K562 (cell line): Measurements from ENCODE around the gene EPHB1. TPM values are rescaled to one million over a fixed set of nuclear protein-coding genes. Genes with fewer than 3 reads are reported as not detected.

Experiments
- ATAC-seq: fragments of 200-7000 bp; cut with Tn5 transposase; 3 replicates; pipeline ENCODE4 v1.9.1; 2020; ENCODE audit warnings: moderate library complexity
- BruUV-seq: library from RNA; stranded (reverse); fragments of 400-500 nt; replicated peaks from 2 replicates; lab custom pipeline; 2021; lab: Mats Ljungman, UMichigan
- CTCF ChIA-PET: fragments of 300-600 bp; formaldehyde crosslinking; extraction: SDS; loops from one replicate; lab custom pipeline; 2021; ENCODE audit warnings: low intra/inter-chr PET ratio; lab: Yijun Ruan, JAX
- POLR2A ChIA-PET: fragments of 300-600, 350-650 bp; sonication (Branson Sonifier 250); formaldehyde crosslinking; extraction: SDS; loops from one replicate; lab custom pipeline; 2021; ENCODE audit warnings: antibody characterized with exemption, inconsistent platforms; lab: Yijun Ruan, JAX
- DNase-seq, 4 experiments: peaks; one replicate each; pipeline versions ENCODE4 v3.0.0 to v3.0.0-alpha.2; 2011 to 2018; ENCODE audit warnings: low spot score in 3 of 4, mixed read lengths in 3 of 4; ENCODE audit errors: extremely low read depth in 1 of 4
- FAIRE-seq: peaks from 2 replicates; lab custom pipeline; 2011; peaks lifted over from hg19 to GRCh38; lab: Jason Lieb, UNC
- H2AFZ ChIP-seq: 2 replicates; pipeline ENCODE4 v1.6.0; 2011; ENCODE audit warnings: low read depth, low read length, control low read depth, inconsistent platforms
- H3K27ac ChIP-seq: fragments of 200-600 bp; 3 replicates; pipeline ENCODE4 v1.8.0; 2011; ENCODE audit warnings: low read depth, mild to moderate bottlenecking, control low read depth, inconsistent platforms, low read length, moderate library complexity, mixed read lengths; ENCODE audit errors: extremely low read depth
- H3K27me3 ChIP-seq, 2 experiments: fragments of 300-600 bp in 1 of 2; 2 replicates in 1 of 2; 3 replicates in 1 of 2; pipeline versions ENCODE4 v1.6.0 to v1.8.0; 2011; ENCODE audit warnings: inconsistent platforms in 2 of 2, low read length in 2 of 2, mild to moderate bottlenecking in 1 of 2, mixed read lengths in 1 of 2, moderate library complexity in 1 of 2; ENCODE audit not compliant: control insufficient read depth in 2 of 2, insufficient read depth in 2 of 2
- H3K36me3 ChIP-seq: fragments of 300-600 bp; 3 replicates; pipeline ENCODE4 v1.8.0; 2011; ENCODE audit warnings: mild to moderate bottlenecking, low read length, inconsistent platforms; ENCODE audit not compliant: control insufficient read depth, insufficient read depth
- H3K4me1 ChIP-seq, 2 experiments: fragments of 200-600 bp in 1 of 2; replicated peaks in 1 of 2; 2 replicates in 1 of 2; 3 replicates in 1 of 2; pipeline versions ENCODE4 v1.5.1 to v1.8.0; 2011; ENCODE audit warnings: inconsistent platforms in 2 of 2, low read length in 2 of 2, mild to moderate bottlenecking in 1 of 2, mixed read lengths in 1 of 2, moderate library complexity in 1 of 2; ENCODE audit not compliant: control insufficient read depth in 2 of 2, insufficient read depth in 2 of 2
- H3K4me2 ChIP-seq: 2 replicates; pipeline ENCODE4 v1.6.1; 2011; ENCODE audit warnings: low read length, control low read depth, inconsistent platforms, mixed read lengths; ENCODE audit not compliant: insufficient read depth
- H3K4me3 ChIP-seq: fragments of 200-600 bp; sonication (generic), shearing (Covaris generic); 2 replicates; pipeline ENCODE4 v1.5.1; 2016; ENCODE audit warnings: control low read depth, inconsistent platforms
- H3K79me2 ChIP-seq: fragments of 200-600 bp; 3 replicates; pipeline ENCODE4 v1.8.0; 2011; ENCODE audit warnings: low read length, inconsistent platforms; ENCODE audit not compliant: control insufficient read depth, insufficient read depth
- H3K9ac ChIP-seq, 2 experiments: 2 replicates each; pipeline versions ENCODE4 v1.6.0 to v1.6.1; 2011; ENCODE audit warnings: low read depth in 2 of 2, low read length in 2 of 2, control low read depth in 1 of 2, inconsistent platforms in 1 of 2, mild to moderate bottlenecking in 1 of 2, mixed read lengths in 1 of 2; ENCODE audit not compliant: insufficient read depth in 1 of 2
- H3K9me1 ChIP-seq: one replicate; pipeline ENCODE4 v1.6.0; 2011; ENCODE audit warnings: inconsistent platforms, mild to moderate bottlenecking, low read length, moderate library complexity; ENCODE audit not compliant: control insufficient read depth, insufficient read depth
- H3K9me3 ChIP-seq: replicated peaks from 2 replicates; pipeline ENCODE4 v1.5.1; 2011; ENCODE audit warnings: low read depth, low read length, inconsistent platforms; ENCODE audit not compliant: control insufficient read depth, insufficient read depth
- H4K20me1 ChIP-seq: replicated peaks from 2 replicates; pipeline ENCODE4 v1.6.1; 2011; ENCODE audit warnings: low read length, inconsistent platforms, mixed read lengths; ENCODE audit not compliant: control insufficient read depth, insufficient read depth
- CUX1 ChIP-seq: fragments of 200-800 bp; sonication (Bioruptor generic); IDR thresholded peaks from 2 replicates; pipeline ENCODE4 v1.6.1; 2016; ENCODE audit warnings: missing genetic modification characterization, missing compliant biosample characterization
- DDX20 ChIP-seq: fragments of 450-650 bp; IDR thresholded peaks from 2 replicates; pipeline ENCODE4 v1.6.1; 2016; ENCODE audit warnings: missing genetic modification characterization, low read depth, mild to moderate bottlenecking, missing compliant biosample characterization, moderate library complexity
- E2F6 ChIP-seq, 2 experiments: IDR thresholded peaks; 2 replicates each; pipeline ENCODE4 v1.6.1; 2011; ENCODE audit warnings: borderline replicate concordance in 1 of 2, control low read depth in 1 of 2, low read depth in 1 of 2, low read length in 1 of 2, mild to moderate bottlenecking in 1 of 2, mixed read lengths in 1 of 2, moderate library complexity in 1 of 2; ENCODE audit not compliant: insufficient read depth in 1 of 2, insufficient read length in 1 of 2, poor library complexity in 1 of 2, severe bottlenecking in 1 of 2; ENCODE audit errors: extremely low read depth in 1 of 2
- FOXM1 ChIP-seq, 2 experiments: fragments of 450-650 bp in 1 of 2; sonication (generic) in 1 of 2; formaldehyde crosslinking in 1 of 2; IDR thresholded peaks; 2 replicates each; pipeline versions ENCODE4 v1.6.1 to v1.9.0; 2017 to 2022; ENCODE audit warnings: low read depth in 2 of 2, mild to moderate bottlenecking in 2 of 2, missing genetic modification reagents in 1 of 2, moderate library complexity in 1 of 2
- HBP1 ChIP-seq: fragments of 450-650 bp; formaldehyde crosslinking; IDR thresholded peaks from 2 replicates; pipeline ENCODE4 v1.4.0; 2022; ENCODE audit warnings: missing genetic modification characterization
- HOXB6 ChIP-seq: fragments of 250-450 bp; sonication (Bioruptor Pico); IDR thresholded peaks from 2 replicates; pipeline ENCODE4 v1.5.1; 2022; ENCODE audit warnings: mild to moderate bottlenecking, borderline replicate concordance
- IFI16 ChIP-seq: fragments of 250-450 bp; sonication (Bioruptor Pico); IDR thresholded peaks from 2 replicates; pipeline ENCODE4 v2.1.2; 2022; ENCODE audit warnings: mild to moderate bottlenecking, inconsistent platforms
- NKRF ChIP-seq: fragments of 450-650 bp; IDR thresholded peaks from 2 replicates; pipeline ENCODE4 v1.6.1; 2016; ENCODE audit warnings: borderline replicate concordance
- SMARCB1 ChIP-seq: IDR thresholded peaks from 2 replicates; pipeline ENCODE4 v1.6.1; 2011; ENCODE audit warnings: improper control_type of control experiment, low read depth; ENCODE audit not compliant: insufficient read length
- ZBED1 ChIP-seq: IDR thresholded peaks from 2 replicates; pipeline ENCODE4 v1.6.1; 2014
- WGBS: fragments of 100-300 bp; shearing (Covaris generic); methylation state at CpG from one replicate; pipeline ENCODE4 v1.1.6; 2016; ENCODE audit warnings: low coverage, mixed read lengths; ENCODE audit not compliant: insufficient coverage; ENCODE audit errors: missing lambda C conversion rate; 5-methylcytosine and 5-hydroxymethylcytosine counted together
- in situ Hi-C: fragments of 300-500 bp; cut with MboI; formaldehyde crosslinking; loops from 4 replicates; pipeline ENCODE4 v1.15.0; 2018; ENCODE audit warnings: inconsistent platforms, mixed read lengths
- intact Hi-C: fragments of 100-400 bp; cut with micrococcal nuclease; formaldehyde crosslinking; loops from 2 replicates; pipeline ENCODE4 v1.14.2; 2022
- polyA plus RNA-seq, 8 experiments: library from polyadenylated mRNA; depleted of rRNA in 4 of 8; stranded (reverse) in 5 of 8; unstranded in 3 of 8; fragments of >200 nt; fragmentation: Nextera tagmentation in 2 of 8; fragmentation: Illumina TruSeq in 1 of 8; extraction: Ambion mirVana in 2 of 8; extraction: Trizol in 1 of 8; gene quantifications; 2 replicates each; pipeline versions ENCODE4 v1.2.1 to v1.2.3, GENCODE V29; 2011 to 2014; ENCODE audit warnings: inconsistent platforms in 1 of 8, missing spikeins in 1 of 8
- total RNA-seq, 7 experiments: library from RNA; depleted of rRNA in 6 of 7; stranded (reverse); fragments of >200 nt in 6 of 7; fragmentation: Illumina TruSeq in 2 of 7; extraction: Trizol in 2 of 7; gene quantifications; 2 replicates each; pipeline versions ENCODE4 v1.2.1 to v1.2.3, GENCODE V29; 2011 to 2021; ENCODE audit warnings: low replicate concordance in 1 of 7

Gene EPHB1
- total and polyA plus RNA-seq, 9 of the 15 experiments (the other 6 are each of a cell fraction or from before 2014, with no cell fraction given) = 0.29 TPM; not detected in 8

GRCh38 chr3:134810052-134810435 lies 15.0 kb downstream of the EPHB1 start (continued):
- no peak for TF ChIP-seq CUX1 (CRISPR knock-in tag)
- TF ChIP-seq HBP1 (CRISPR knock-in tag) = no peak

GRCh38 chr3:134810850-134811249 lies 15.8 kb downstream of the EPHB1 start:
- ChIA-PET CTCF (no interaction called here), POLR2A (no interaction called here)
- no peak for TF ChIP-seq SMARCB1
- TF ChIP-seq ZBED1 = no peak
- TF ChIP-seq HOXB6 (CRISPR knock-in tag) = no peak
- TF ChIP-seq FOXM1 (IDR thresholded peaks at IDR 0.05; ENCODE audit: low read depth) = no peak
- TF ChIP-seq FOXM1 (CRISPR knock-in tag; IDR thresholded peaks at IDR 0.05; ENCODE audit: low read depth) = no peak
- TF ChIP-seq E2F6 (IDR thresholded peaks at IDR 0.05; ENCODE audit: borderline replicate concordance in 1 of 2, extremely low read depth in 1 of 2, insufficient read depth in 1 of 2, insufficient read length in 1 of 2, low read depth in 1 of 2, low read length in 1 of 2, poor library complexity in 1 of 2, severe bottlenecking in 1 of 2) = no peak
- no peak for TF ChIP-seq DDX20 (tag)
- TF ChIP-seq IFI16 (CRISPR knock-in tag) = no peak
- no peak for TF ChIP-seq NKRF

More at GRCh38 chr3:134810850-134811249, 15.8 kb downstream of the EPHB1 start:
- ATAC-seq (no peak), FAIRE-seq (no peak), DNase-seq (no peak)
- Histone ChIP-seq H2AFZ (no peak overlapping the region), H3K27ac (no peak overlapping the region), H3K27me3 (no peaks in the 10 kb centered on the region), H3K4me2 (no peak overlapping the region), H3K4me1 (no peaks in the 10 kb centered on the region), H3K36me3 (no peaks in the 10 kb centered on the region), H3K9ac (no peak overlapping the region), H3K79me2 (no peaks in the 10 kb centered on the region), H3K4me3 (no peak overlapping the region), H3K9me3 (no peaks in the 10 kb centered on the region), H4K20me1 (no peaks in the 10 kb centered on the region), H3K9me1 (no peaks in the 10 kb centered on the region)
- intact Hi-C loops (no loop called here), in situ Hi-C loops (no loop called here)
- BruUV-seq = no TSS peak
- WGBS = 0% methylated on average over 1 of the region's 2 CpGs
